GM12878 (cell line): ENCODE results near the gene FMN2. TPM values are rescaled to one million over a fixed set of nuclear protein-coding genes. Genes with fewer than 3 reads are reported as not detected.

ENCODE experiments used
- ATAC-seq: fragments of 200-7000 bp; cut with Tn5 transposase; 3 replicates; pipeline ENCODE4 v1.9.1; 2020; ENCODE audit warnings: mild to moderate bottlenecking, moderate library complexity
- BruUV-seq: library from RNA; stranded (reverse); fragments of 400-500 nt; replicated peaks from 2 replicates; lab custom pipeline; 2021; lab: Mats Ljungman, UMichigan
- CTCF ChIA-PET: fragments of 300-600 bp; sonication (Branson Sonifier 250); formaldehyde crosslinking; extraction: SDS; loops from one replicate; lab custom pipeline; 2021; ENCODE audit warnings: inconsistent platforms; lab: Yijun Ruan, JAX
- POLR2A ChIA-PET: fragments of 350-600 bp; formaldehyde crosslinking; extraction: SDS; loops from one replicate; lab custom pipeline; 2021; ENCODE audit warnings: inconsistent platforms; lab: Charles Lee
- RAD21 ChIA-PET: fragments of 300-600 bp; sonication (Branson Sonifier 250); formaldehyde crosslinking; loops from one replicate; lab custom pipeline; 2023; ENCODE audit warnings: antibody characterized with exemption; ENCODE audit not compliant: unreplicated experiment; lab: Charles Lee
- SMC1A ChIA-PET: fragments of 300-600 bp; sonication (Branson Sonifier 250); formaldehyde crosslinking; loops from one replicate; lab custom pipeline; 2023; ENCODE audit not compliant: unreplicated experiment, uncharacterized antibody; lab: Charles Lee
- DNase-seq: peaks from one replicate; pipeline ENCODE4 v3.0.0-alpha.2; 2011; ENCODE audit warnings: low read depth, low spot score
- FAIRE-seq: peaks from 3 replicates; lab custom pipeline; 2011; peaks lifted over from hg19 to GRCh38; lab: Jason Lieb, UNC
- H2AFZ ChIP-seq: 2 replicates; pipeline ENCODE4 v1.6.0; 2011; ENCODE audit warnings: low read depth, low read length, control low read depth; ENCODE audit not compliant: control insufficient read depth
- H3K27ac ChIP-seq: 2 replicates; pipeline ENCODE4 v1.5.1; 2011; ENCODE audit warnings: control low read depth; ENCODE audit not compliant: control insufficient read depth, insufficient read depth
- H3K27me3 ChIP-seq, 2 experiments: replicated peaks in 1 of 2; 2 replicates each; pipeline versions ENCODE4 v1.6.0 to v1.6.1; 2011; ENCODE audit warnings: low read length in 1 of 2; ENCODE audit not compliant: control insufficient read depth in 2 of 2, insufficient read depth in 2 of 2
- H3K36me3 ChIP-seq, 2 experiments: 2 replicates each; pipeline ENCODE4 v1.5.1; 2011; ENCODE audit warnings: low read length in 1 of 2; ENCODE audit not compliant: control insufficient read depth in 2 of 2, insufficient read depth in 2 of 2
- H3K4me1 ChIP-seq: 2 replicates; pipeline ENCODE4 v1.6.1; 2011; ENCODE audit warnings: mild to moderate bottlenecking, low read length, moderate library complexity, mixed read lengths; ENCODE audit not compliant: control insufficient read depth, insufficient read depth
- H3K4me2 ChIP-seq: 2 replicates; pipeline ENCODE4 v1.6.0; 2011; ENCODE audit warnings: control low read depth; ENCODE audit not compliant: control insufficient read depth, insufficient read depth
- H3K4me3 ChIP-seq: fragments of 200-600 bp; sonication (generic); 2 replicates; pipeline ENCODE4 v1.5.1; 2016
- H3K79me2 ChIP-seq: 2 replicates; pipeline ENCODE4 v1.6.0; 2011; ENCODE audit warnings: low read length; ENCODE audit not compliant: control insufficient read depth, insufficient read depth
- H3K9ac ChIP-seq: 2 replicates; pipeline ENCODE4 v1.8.0; 2011; ENCODE audit warnings: low read length, control low read depth, mixed read lengths; ENCODE audit not compliant: control insufficient read depth, insufficient read depth
- H3K9me3 ChIP-seq: replicated peaks from 3 replicates; pipeline ENCODE4 v1.5.1; 2011; ENCODE audit warnings: mild to moderate bottlenecking, low read length; ENCODE audit not compliant: control insufficient read depth, insufficient read depth
- H4K20me1 ChIP-seq: 2 replicates; pipeline ENCODE4 v1.6.0; 2011; ENCODE audit not compliant: control insufficient read depth, insufficient read depth
- EGR1 ChIP-seq, 2 experiments: IDR thresholded peaks; 1 replicate in 1 of 2; 2 replicates in 1 of 2; pipeline ENCODE4 v1.6.1; 2011 to 2012; ENCODE audit warnings: low read depth in 2 of 2, low read length in 2 of 2, borderline replicate concordance in 1 of 2, mild to moderate bottlenecking in 1 of 2, moderate library complexity in 1 of 2
- JUNB ChIP-seq: IDR thresholded peaks from 2 replicates; pipeline ENCODE4 v1.6.1; 2016; ENCODE audit warnings: antibody characterized with exemption, mild to moderate bottlenecking
- NFYB ChIP-seq: IDR thresholded peaks from 2 replicates; pipeline ENCODE4 v1.6.1; 2011; ENCODE audit warnings: low read depth, mild to moderate bottlenecking, low read length, improper control_type of control experiment, moderate library complexity; ENCODE audit not compliant: insufficient read depth
- PAX5 ChIP-seq: IDR thresholded peaks from 2 replicates; pipeline ENCODE4 v1.6.1; 2011; ENCODE audit warnings: low read depth, low read length, borderline replicate concordance
- POLR2AphosphoS5 ChIP-seq: IDR thresholded peaks from 2 replicates; pipeline ENCODE4 v1.6.1; 2011; ENCODE audit warnings: mild to moderate bottlenecking, low read length, inconsistent platforms
- TCF7 ChIP-seq: IDR thresholded peaks from 2 replicates; pipeline ENCODE4 v1.6.1; 2014; ENCODE audit warnings: antibody characterized with exemption, borderline replicate concordance
- WRNIP1 ChIP-seq: IDR thresholded peaks from 2 replicates; pipeline ENCODE4 v1.6.1; 2011; ENCODE audit warnings: low read depth, low read length, improper control_type of control experiment, borderline replicate concordance
- ZBED1 ChIP-seq: IDR thresholded peaks from 2 replicates; pipeline ENCODE4 v1.6.1; 2016; ENCODE audit warnings: borderline replicate concordance
- ZNF687 ChIP-seq: fragments of 450-650 bp; IDR thresholded peaks from 2 replicates; pipeline ENCODE4 v1.6.1; 2017; ENCODE audit warnings: mild to moderate bottlenecking, moderate library complexity
- ZZZ3 ChIP-seq: IDR thresholded peaks from 2 replicates; pipeline ENCODE4 v1.6.1; 2011; ENCODE audit warnings: low read depth; ENCODE audit not compliant: control insufficient read depth, insufficient read length
- WGBS: methylation state at CpG from one replicate; pipeline ENCODE4 v1.1.6; 2016; ENCODE audit warnings: low lambda C conversion rate; ENCODE audit not compliant: insufficient replicate concordance, insufficient coverage; ENCODE audit errors: missing lambda C conversion rate; 5-methylcytosine and 5-hydroxymethylcytosine counted together
- in situ Hi-C: fragments of 300-500 bp; cut with MboI; formaldehyde crosslinking; loops from 9 replicates; pipeline ENCODE4 v1.14.3; 2018; ENCODE audit warnings: mixed read lengths
- intact Hi-C: fragments of 100-400 bp; cut with micrococcal nuclease; formaldehyde crosslinking; loops from one replicate; pipeline ENCODE4 v1.14.2; 2022; ENCODE audit not compliant: unreplicated experiment
- polyA plus RNA-seq, 11 experiments: library from polyadenylated mRNA; depleted of rRNA in 4 of 11; unstranded in 6 of 11; stranded (reverse) in 5 of 11; fragments of >200 nt; fragmentation: Nextera tagmentation in 4 of 11; fragmentation: Illumina TruSeq in 1 of 11; extraction: Ambion mirVana in 4 of 11; extraction: Trizol in 1 of 11; gene quantifications; 1 replicate in 1 of 11; 2 replicates in 10 of 11; pipeline versions ENCODE4 v1.2.1 to v1.2.3, GENCODE V29; 2011 to 2016; ENCODE audit warnings: inconsistent platforms in 2 of 11, missing spikeins in 2 of 11, low read depth in 1 of 11
- total RNA-seq, 4 experiments: library from RNA; depleted of rRNA in 3 of 4; stranded (reverse); fragments of >200 nt in 3 of 4; fragmentation: Illumina TruSeq in 1 of 4; extraction: Trizol in 1 of 4; gene quantifications; 2 replicates each; pipeline versions ENCODE4 v1.2.1 to v1.2.3, GENCODE V29; 2013 to 2021

Gene FMN2
- total and polyA plus RNA-seq, 10 of the 15 experiments (the other 5 are each of a cell fraction or from before 2014, with no cell fraction given): 0.60 TPM; not detected in 9

GRCh38 chr1:240151136-240151735 is 59.6 kb downstream of the FMN2 start:
- Histone ChIP-seq H2AFZ (no peak overlapping the region), H3K4me1 (no peaks in the 10 kb centered on the region), H3K27ac (no peak overlapping the region), H3K79me2 (no peaks in the 10 kb centered on the region), H3K4me3 (no peak overlapping the region), H4K20me1 (no peaks in the 10 kb centered on the region), H3K9me3 (no peaks in the 10 kb centered on the region), H3K4me2 (no peak overlapping the region), H3K36me3 (no peaks in the 10 kb centered on the region), H3K9ac (no peak overlapping the region), H3K27me3 (no peaks in the 10 kb centered on the region)
- RAD21 ChIA-PET: no interaction called here
- TF ChIP-seq ZBED1: no peak
- TF ChIP-seq PAX5: no peak
- TF ChIP-seq TCF7: no peak
- no peak for TF ChIP-seq ZNF687
- TF ChIP-seq NFYB: no peak
- TF ChIP-seq POLR2AphosphoS5: no peak
- no peak for TF ChIP-seq WRNIP1
- TF ChIP-seq ZZZ3: no peak
- TF ChIP-seq EGR1 (IDR thresholded peaks at IDR 0.05; ENCODE audit: borderline replicate concordance in 1 of 2, low read depth in 2 of 2, low read length in 2 of 2): no peak
- TF ChIP-seq JUNB: no peak
- CTCF ChIA-PET: interaction anchor here (0.7 to 2.8 kb wide), 6 partner anchors 7 to 23 kb away, joined by 3 to 24 read pairs (median 8); no protein-coding TSS in a partner anchor
- POLR2A ChIA-PET: no interaction called here
- no peak for DNase-seq
- SMC1A ChIA-PET: interaction anchor here (0.6 to 1.2 kb wide), 3 partner anchors 124 to 1354 kb away, joined by 3 to 5 read pairs (median 3); no protein-coding TSS in a partner anchor
- in situ Hi-C loops (no loop called here), intact Hi-C loops (no loop called here)
- WGBS: 31% methylated on average over 7 of the region's 7 CpGs
- ATAC-seq: no peak
- FAIRE-seq: no peak
- no TSS peak for BruUV-seq
